Ectodermal cell (in vitro differentiated cells): Measurements from ENCODE around the gene ATG4D.

ENCODE experiments used
- H3K27ac ChIP-seq: 2 replicates; pipeline ENCODE4 v1.7.0; 2013; ENCODE audit warnings: mild to moderate bottlenecking, low read depth, low read length; ENCODE audit not compliant: insufficient read depth, poor library complexity, severe bottlenecking
- H3K27me3 ChIP-seq: 2 replicates; pipeline ENCODE4 v1.7.0; 2013; ENCODE audit warnings: mild to moderate bottlenecking, low read length; ENCODE audit not compliant: insufficient read depth, control insufficient read depth, poor library complexity, severe bottlenecking
- H3K36me3 ChIP-seq: one replicate; pipeline ENCODE4 v1.7.0; 2013; ENCODE audit warnings: low read length; ENCODE audit not compliant: control insufficient read depth, insufficient read depth
- H3K4me1 ChIP-seq: one replicate; pipeline ENCODE4 v1.7.0; 2013; ENCODE audit warnings: low read length; ENCODE audit not compliant: control insufficient read depth, insufficient read depth
- H3K4me3 ChIP-seq: 2 replicates; pipeline ENCODE4 v1.7.0; 2013; ENCODE audit warnings: low read depth, low read length, control low read depth; ENCODE audit not compliant: insufficient read depth
- H3K9me3 ChIP-seq: 2 replicates; pipeline ENCODE4 v1.7.0; 2013; ENCODE audit warnings: mild to moderate bottlenecking, low read length, moderate library complexity; ENCODE audit not compliant: control insufficient read depth
- WGBS, 2 experiments: methylation state at CpG; one replicate each; pipeline ENCODE4 v1.1.7; 2013; ENCODE audit warnings: missing lambda C conversion rate in 2 of 2; 5-methylcytosine and 5-hydroxymethylcytosine counted together

ATG4D gene

GRCh38 chr19:10575011-10575716, 31.5 kb downstream of the ATG4D start:
- Histone ChIP-seq H3K9me3 (no peaks in the 10 kb centered on the region), H3K27ac (no peak overlapping the region), H3K27me3 (no peaks in the 10 kb centered on the region), H3K4me3 (no peak overlapping the region), H3K4me1 (no peaks in the 10 kb centered on the region), H3K36me3 (no peaks in the 10 kb centered on the region)
- WGBS, 2 experiments, result 89 to 92% methylated on average over 6 of the region's 6 CpGs

- no peak overlapping the region for H3K4me3 ChIP-seq
- H3K27ac ChIP-seq, result no peak overlapping the region
- no peaks in the 10 kb centered on the region for H3K4me1 ChIP-seq
- H3K36me3 ChIP-seq, result no peaks in the 10 kb centered on the region
- 93 to 94% methylated on average over 6 of the region's 6 CpGs for WGBS, 2 experiments
- H3K9me3 ChIP-seq, result no peaks in the 10 kb centered on the region
- no peaks in the 10 kb centered on the region for H3K27me3 ChIP-seq
These were observed 34.2 kb downstream of the ATG4D start for GRCh38 chr19:10577951-10578350.

- Histone ChIP-seq H3K4me1 (no peaks in the 10 kb centered on the region), H3K9me3 (no peaks in the 10 kb centered on the region), H3K27ac (no peak overlapping the region), H3K4me3 (no peak overlapping the region), H3K27me3 (no peaks in the 10 kb centered on the region), H3K36me3 (no peaks in the 10 kb centered on the region)
- WGBS, 2 experiments, result 40% methylated on average over 31 of the region's 31 CpGs
These were observed 37.4 kb downstream of the ATG4D start for GRCh38 chr19:10580979-10581631.

GRCh38 chr19:10582091-10582490, 38.4 kb downstream of the ATG4D start:
- Histone ChIP-seq H3K27me3 (peaks cover 7% of the 10 kb centered on the region), H3K4me3 (no peak overlapping the region), H3K9me3 (no peaks in the 10 kb centered on the region), H3K27ac (no peak overlapping the region), H3K4me1 (no peaks in the 10 kb centered on the region), H3K36me3 (no peaks in the 10 kb centered on the region)
- WGBS, 2 experiments, result 93 to 95% methylated on average over 13 of the region's 13 CpGs

GRCh38 chr19:10583036-10583776, 39.5 kb downstream of the ATG4D start:
- 90 to 93% methylated on average over 9 of the region's 9 CpGs for WGBS, 2 experiments
- Histone ChIP-seq H3K27ac (no peak overlapping the region), H3K4me1 (no peaks in the 10 kb centered on the region), H3K27me3 (peaks cover 16% of the 10 kb centered on the region), H3K36me3 (no peaks in the 10 kb centered on the region), H3K9me3 (no peaks in the 10 kb centered on the region), H3K4me3 (no peak overlapping the region)

- H3K4me3 ChIP-seq, result no peak overlapping the region
These were observed 42.7 kb downstream of the ATG4D start for GRCh38 chr19:10586396-10586795.

GRCh38 chr19:10587022-10587838, 43.5 kb downstream of the ATG4D start, which contains the start of gene AP1M2:
AP1M2 (minus strand) TSS chr19:10587312; CDS start chr19:10587231, 81 bp downstream.
- no peaks in the 10 kb centered on the region for H3K36me3 ChIP-seq
- no peaks in the 10 kb centered on the region for H3K9me3 ChIP-seq
- no peaks in the 10 kb centered on the region for H3K4me1 ChIP-seq
- WGBS, 2 experiments, result 61 to 64% methylated on average over 35 of the region's 35 CpGs
- peaks cover 16% of the 10 kb centered on the region for H3K27me3 ChIP-seq
- no peak within 1 kb of the TSS for H3K4me3 ChIP-seq
- no peak within 1 kb of the TSS for H3K27ac ChIP-seq

More at GRCh38 chr19:10586396-10586795, 42.7 kb downstream of the ATG4D start:
- Histone ChIP-seq H3K4me1 (no peaks in the 10 kb centered on the region), H3K27me3 (peaks cover 16% of the 10 kb centered on the region), H3K27ac (no peak overlapping the region), H3K36me3 (no peaks in the 10 kb centered on the region), H3K9me3 (no peaks in the 10 kb centered on the region)
- 87 to 88% methylated on average over 6 of the region's 6 CpGs for WGBS, 2 experiments

- Histone ChIP-seq H3K27ac (no peak overlapping the region), H3K36me3 (no peaks in the 10 kb centered on the region), H3K4me3 (no peak overlapping the region), H3K27me3 (peaks cover 16% of the 10 kb centered on the region), H3K9me3 (no peaks in the 10 kb centered on the region), H3K4me1 (no peaks in the 10 kb centered on the region)
- WGBS, 2 experiments, result 87 to 92% methylated on average over 2 of the region's 2 CpGs
These were observed 44.1 kb downstream of the ATG4D start for GRCh38 chr19:10587839-10588150.

GRCh38 chr19:10593148-10593547, 49.4 kb downstream of the ATG4D start:
- Histone ChIP-seq H3K4me1 (no peaks in the 10 kb centered on the region), H3K9me3 (no peaks in the 10 kb centered on the region)
- 90 to 91% methylated on average over 6 of the region's 7 CpGs for WGBS, 2 experiments

More at GRCh38 chr19:10593148-10593547, 49.4 kb downstream of the ATG4D start:
- Histone ChIP-seq H3K36me3 (no peaks in the 10 kb centered on the region), H3K27me3 (no peaks in the 10 kb centered on the region), H3K27ac (no peak overlapping the region), H3K4me3 (no peak overlapping the region)
